HG03039 (cell line): ENCODE data around the gene TSPYL6.
"Not testable (repeated sequence)": the region's sequence is repeated elsewhere in the genome, so short reads cannot be mapped to it uniquely, and the experiment has no call there.

Experiments used
- ATAC-seq: cut with Tn5 transposase; IDR thresholded peaks from one replicate; pipeline ENCODE4 v1.9.1; 2021; ENCODE audit warnings: mild to moderate bottlenecking, moderate library complexity; ENCODE audit not compliant: unreplicated experiment

Gene TSPYL6

DNA sequence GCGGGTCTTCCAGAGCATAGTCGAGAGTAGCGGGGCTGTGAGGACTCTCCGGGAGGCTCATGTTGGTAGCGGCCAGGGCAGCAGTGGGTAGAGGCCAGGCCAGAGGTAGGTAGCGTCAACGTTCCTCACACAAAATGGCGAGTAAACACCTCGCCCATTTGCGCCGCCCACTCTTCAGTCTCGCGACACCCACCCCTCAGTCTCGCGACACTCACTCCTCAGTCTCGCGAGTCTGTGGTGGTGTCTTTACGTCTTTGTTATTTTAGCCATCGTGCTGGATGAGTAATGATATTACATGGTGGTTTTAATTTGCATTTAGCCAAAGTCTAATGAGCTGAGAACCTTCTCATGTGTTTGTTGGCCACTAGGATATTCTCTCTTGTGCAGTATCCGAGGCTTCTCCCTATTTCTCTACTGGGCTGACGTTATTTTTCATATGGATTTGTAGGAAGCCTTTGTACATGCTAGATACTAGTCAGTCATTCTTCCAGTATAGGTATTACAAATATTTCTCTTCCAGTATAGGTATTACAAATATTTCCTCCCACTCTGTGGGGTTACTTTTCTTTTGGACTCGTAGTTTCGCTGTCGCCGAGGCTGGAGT lies at the start of gene TSPYL6:
TSPYL6 (minus strand) TSS at position 139 of the 604 bp plus-strand sequence; CDS start at position 61, 78 bp downstream.
- no peak for ATAC-seq

DNA sequence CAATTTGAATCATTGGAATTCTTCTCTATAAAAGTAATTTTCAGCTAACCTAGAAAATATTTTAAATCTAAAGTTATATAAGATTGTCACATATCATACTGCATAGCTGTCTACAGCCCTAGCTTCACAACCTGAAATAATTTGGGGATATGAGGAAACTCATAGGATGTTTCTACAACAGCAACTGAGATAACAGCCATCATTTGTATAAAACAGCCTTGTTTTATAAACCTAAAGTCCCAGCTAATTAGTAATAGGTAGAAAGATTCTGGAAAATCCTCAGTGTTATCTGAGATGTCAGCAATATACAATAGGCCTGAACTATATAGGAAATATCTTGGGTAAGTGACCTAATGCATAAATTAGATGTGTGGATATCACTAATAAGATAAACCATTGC lies 47.6 kb upstream of the TSPYL6 start:
- no peak for ATAC-seq

- no peak for ATAC-seq
Measured at GRCh38 chr2:54298514-54298913, 42.5 kb upstream of the TSPYL6 start.

GRCh38 chr2:54295911-54296310 lies 39.9 kb upstream of the TSPYL6 start:
- no peak for ATAC-seq

GRCh38 chr2:54294665-54295064 lies 38.6 kb upstream of the TSPYL6 start:
- not testable (repeated sequence) for ATAC-seq

DNA sequence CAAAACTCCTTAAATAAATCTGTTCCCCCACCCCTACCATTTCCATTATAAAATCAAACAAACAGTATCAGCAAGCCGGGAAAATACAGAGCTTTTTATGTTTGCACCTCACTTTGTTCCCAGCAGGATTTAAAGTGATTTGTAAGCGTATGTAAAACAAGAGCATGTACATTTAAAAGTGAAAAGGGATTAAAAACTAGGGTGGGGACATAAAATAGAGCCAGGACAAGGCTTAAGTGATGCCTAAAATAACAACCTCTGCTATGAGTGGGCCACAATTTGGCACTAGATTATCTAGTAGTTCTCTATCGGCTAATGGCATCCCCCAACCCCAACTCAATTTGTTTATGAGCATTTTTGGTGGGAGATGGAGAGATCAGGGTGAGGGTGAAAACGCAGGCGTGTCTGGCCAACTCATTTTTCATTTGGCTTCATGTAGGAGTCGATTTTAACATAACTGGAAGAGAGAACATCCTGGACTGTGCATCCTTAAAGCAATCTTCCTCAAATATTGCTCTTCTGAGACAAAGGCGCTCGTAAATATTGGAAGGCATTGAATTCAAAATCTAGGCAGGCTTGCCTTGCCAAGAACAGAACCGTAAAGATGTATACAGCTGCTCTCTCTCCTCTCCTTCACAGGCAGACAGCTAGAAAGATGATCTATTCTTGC lies 34.5 kb upstream of the TSPYL6 start:
- ATAC-seq, result no peak

DNA sequence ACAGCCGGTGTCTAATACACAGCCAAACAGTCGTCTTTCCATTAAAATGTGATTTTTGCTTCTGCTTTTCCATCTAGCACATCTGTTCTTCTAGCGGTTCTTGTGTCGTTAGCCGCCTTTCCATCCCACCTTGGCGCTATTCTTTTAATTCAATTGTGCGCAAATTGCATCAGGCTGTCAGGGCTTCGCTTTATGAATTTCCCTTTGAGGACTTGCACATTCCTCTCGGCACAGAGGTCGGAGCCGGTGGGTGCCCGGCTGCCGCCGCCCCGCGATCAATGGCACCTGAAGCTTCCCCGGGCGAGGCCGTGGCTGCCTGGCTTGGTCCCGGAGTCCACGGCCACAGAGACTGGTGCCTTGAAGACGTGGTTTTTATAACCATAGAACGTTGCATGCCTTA lies 33.9 kb upstream of the TSPYL6 start:
- no peak for ATAC-seq

DNA sequence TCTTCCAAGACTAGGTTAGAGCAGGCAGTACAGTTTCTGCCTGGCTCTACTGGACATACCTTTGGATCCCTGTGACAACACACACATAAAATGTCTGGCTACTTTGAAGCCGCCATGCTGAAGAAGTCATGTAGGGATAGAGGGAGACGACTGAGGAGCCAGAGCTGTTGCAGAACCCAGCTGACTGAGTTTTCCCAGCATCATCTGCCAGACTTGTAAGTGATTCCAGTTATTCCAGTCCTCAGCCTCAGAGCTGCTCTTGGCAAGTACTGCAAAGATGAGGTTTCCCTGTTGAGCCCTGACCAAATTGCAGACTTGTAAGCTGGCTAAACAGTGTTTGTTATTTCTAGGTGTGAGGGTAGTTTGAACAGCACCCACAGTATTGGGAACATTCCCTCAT lies 31.5 kb upstream of the TSPYL6 start:
- ATAC-seq, result no peak

- ATAC-seq, result no peak
Measured at GRCh38 chr2:54285451-54285850, 29.4 kb upstream of the TSPYL6 start.

DNA sequence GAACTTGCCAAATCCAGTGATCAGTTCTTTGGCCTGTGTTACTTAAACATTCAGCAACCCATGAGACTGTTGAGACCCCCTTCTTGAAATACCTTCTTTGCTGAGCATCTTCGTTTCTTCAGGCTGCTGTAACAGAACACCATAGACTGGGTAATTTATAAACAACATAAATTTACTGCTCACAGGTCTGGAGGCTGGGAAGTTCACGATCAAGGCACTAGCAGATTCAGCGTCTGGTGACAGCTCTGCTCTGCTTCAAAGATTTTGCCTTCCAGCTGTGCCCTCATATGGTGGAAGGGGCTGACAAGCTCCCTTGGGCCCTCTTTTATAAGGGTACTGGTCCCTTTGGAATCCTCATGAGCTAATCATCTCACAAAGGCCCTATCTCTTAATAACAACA lies 28.8 kb upstream of the TSPYL6 start:
- ATAC-seq, result no peak

- no peak for ATAC-seq
Measured at GRCh38 chr2:54279385-54279784, 23.4 kb upstream of the TSPYL6 start.

- ATAC-seq, result no peak
Measured at GRCh38 chr2:54275541-54275940, 19.5 kb upstream of the TSPYL6 start.

GRCh38 chr2:54274781-54275242 lies 18.8 kb upstream of the TSPYL6 start:
- no peak for ATAC-seq

DNA sequence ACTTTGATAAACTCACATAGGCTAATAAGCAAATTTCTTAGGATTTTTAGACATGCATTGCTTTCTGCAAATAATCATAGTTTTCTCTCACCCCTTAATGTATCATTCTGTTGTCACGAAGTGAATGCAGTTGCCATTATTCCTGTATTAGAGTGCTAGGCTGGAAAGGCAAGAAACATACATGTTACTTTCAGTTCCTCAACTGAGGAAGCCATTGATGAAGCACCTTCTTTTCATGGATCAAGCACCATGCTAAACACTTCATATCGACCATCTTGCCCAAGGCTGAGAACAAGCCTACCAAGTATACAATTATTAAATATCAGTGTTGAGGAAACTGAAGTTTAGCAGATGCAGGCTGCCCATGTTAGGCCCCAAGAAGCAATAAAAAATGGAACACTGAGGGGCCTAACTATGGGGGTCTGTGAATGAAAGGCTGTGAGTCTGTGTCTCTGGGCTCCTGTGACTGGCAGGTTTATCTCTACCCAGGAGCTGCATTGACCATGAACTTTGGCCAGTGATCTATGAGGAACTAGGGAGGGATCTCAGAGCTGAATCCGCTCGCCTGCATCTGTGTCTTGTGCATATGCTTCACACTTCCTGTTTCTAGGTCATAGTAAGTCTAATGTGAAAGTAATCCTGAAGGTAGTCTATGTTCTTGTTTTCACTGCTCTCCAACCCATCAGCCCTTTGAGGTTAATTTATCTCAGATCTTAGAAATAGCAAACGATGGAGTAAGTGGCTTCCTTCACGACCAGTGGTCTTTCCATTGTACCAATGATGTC lies 16.0 kb upstream of the TSPYL6 start:
- ATAC-seq, result peak; percentile 88

DNA sequence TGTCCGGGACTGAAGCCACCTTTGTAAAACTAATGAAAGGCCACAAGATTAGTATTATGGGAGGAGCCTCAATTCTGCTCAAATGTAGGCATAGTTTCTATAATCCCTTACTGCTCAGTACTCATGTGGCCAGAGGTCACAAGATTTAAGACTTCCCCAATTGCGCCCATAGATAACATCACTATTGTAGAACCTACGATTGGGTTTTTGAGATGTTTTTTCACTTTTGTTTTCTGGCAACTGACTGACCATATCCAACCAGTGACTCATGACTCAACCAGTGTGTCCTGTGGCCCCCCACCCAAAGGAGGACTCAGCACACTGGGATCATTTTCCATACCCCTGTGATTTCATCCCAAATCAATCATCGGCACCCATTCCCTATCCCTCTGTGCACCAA lies 15.2 kb upstream of the TSPYL6 start:
- ATAC-seq, result no peak

- no peak for ATAC-seq
Measured at GRCh38 chr2:54267577-54267976, 11.5 kb upstream of the TSPYL6 start.

DNA sequence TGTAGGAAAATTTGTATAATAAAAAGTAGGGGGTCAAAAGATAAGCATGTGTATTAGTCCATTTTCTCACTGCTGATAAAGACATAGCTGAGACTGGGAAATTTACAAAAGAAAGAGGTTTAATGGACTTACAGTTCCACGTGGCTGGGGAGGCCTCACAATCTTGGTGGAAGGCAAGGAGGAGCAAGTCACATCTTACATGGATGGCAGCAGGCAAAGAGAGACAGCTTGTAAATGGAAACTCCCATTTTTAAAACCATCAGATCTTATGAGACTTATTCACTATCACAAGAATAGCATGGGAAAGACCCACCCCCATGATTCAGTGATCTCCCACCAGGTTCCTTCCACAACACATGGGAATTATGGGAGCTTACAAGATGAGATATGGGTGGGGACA lies 9.1 kb upstream of the TSPYL6 start:
- not testable (repeated sequence) for ATAC-seq

DNA sequence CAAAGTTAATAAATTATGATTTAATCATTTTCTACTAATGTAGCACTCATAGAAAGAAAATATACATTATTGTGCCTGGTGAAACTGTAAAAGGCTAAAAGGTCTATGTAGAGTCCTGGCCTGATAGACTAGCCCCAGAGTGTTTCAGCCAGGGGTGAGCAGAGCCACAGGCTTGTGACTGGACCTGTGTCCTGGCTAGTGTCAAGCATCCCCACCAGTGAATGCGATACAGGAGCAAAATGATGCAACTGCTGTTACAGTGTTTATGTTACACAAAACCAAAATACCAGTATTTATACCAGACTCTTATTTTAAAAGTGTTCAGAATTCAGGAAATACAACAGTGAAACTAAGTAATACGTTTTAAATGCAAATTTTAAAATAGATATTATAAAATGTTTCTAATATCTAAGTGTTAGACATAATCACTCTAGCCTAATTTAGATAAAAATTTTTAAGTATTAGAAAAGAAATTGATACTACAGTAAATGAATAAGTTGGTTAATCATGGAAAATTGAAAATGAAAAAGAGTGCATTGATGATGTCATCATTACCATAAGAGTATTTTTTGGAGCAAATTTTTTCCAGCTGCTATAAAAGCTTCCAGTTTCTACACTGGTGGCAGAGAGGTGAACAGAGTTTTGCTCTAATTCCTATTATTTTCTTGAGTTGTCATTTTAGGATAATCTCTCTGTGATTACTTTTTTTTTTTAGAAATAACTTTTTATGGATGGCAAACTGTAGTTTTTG lies 6.2 kb upstream of the TSPYL6 start:
- no peak for ATAC-seq

DNA sequence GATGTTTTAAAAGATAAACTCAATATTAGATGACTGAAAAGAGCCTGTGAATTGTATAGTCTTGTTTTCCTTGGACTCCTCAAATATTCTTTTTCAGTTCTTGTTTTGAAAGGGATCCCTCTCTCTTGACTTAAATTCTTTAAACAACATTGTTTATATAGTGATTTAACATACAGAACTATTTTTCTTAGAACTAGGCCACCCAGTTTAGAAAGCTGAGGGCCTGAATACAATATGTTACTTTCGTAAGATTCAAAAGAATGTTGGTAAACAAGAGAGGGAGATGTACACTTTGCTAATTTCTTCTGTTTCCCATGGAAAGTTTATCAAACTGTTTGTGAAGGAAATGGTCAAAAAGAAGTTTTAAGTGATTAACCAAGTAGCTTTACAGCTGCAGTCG lies 5.5 kb upstream of the TSPYL6 start:
- ATAC-seq, result no peak

DNA sequence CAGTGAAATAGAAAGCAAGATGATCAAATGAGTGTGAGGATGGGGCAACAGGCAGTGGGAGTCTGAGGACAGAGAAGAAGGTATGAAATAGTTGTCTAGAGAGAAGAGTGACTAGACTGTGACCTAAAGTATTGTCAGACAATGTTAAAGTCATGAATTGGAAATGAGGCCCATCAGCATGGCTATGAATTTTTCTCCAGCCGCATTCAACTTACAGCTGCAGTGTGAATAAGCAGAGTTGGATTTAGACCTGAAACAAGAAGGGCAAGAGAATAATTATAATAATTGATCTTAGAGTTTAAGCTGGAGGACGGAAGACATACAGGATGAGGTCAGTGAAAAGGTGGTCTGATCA lies 4.2 kb upstream of the TSPYL6 start:
- no peak for ATAC-seq
